Mammary epithelial cell (primary cell): ENCODE results near the gene HOXA7.

Experiments used
- CTCF ChIP-seq, 2 donors: IDR thresholded peaks in 1 of 2; conservative IDR thresholded peaks in 1 of 2; 2 replicates each; pipeline ENCODE4 v1.5.1; 2011 to 2012; ENCODE audit warnings: inconsistent platforms in 2 of 2, low read length in 2 of 2, mild to moderate bottlenecking in 2 of 2, control low read depth in 1 of 2, low read depth in 1 of 2; ENCODE audit not compliant: insufficient read depth in 1 of 2; ENCODE audit errors: extremely low read depth in 1 of 2
- EZH2 ChIP-seq: IDR thresholded peaks from 2 replicates; pipeline ENCODE4 v1.6.1; 2012; ENCODE audit warnings: low read length, inconsistent platforms, borderline replicate concordance

- no peak for TF ChIP-seq CTCF (conservative IDR thresholded peaks at IDR 0.05 in 1 of 2, IDR thresholded peaks at IDR 0.05 in 1 of 2; ENCODE audit: extremely low read depth in 1 of 2, insufficient read depth in 1 of 2, low read depth in 1 of 2, low read length in 2 of 2)
- no peak for TF ChIP-seq EZH2
Observed at GRCh38 chr7:27189997-27190748, 33.7 kb upstream of the HOXA7 start.
